Uterus (tissue), 2 donors: ENCODE measurements around the gene RAB6A.

Experiments used
- CTCF ChIP-seq, 4 experiments: fragments of 200-600 bp in 2 of 4; fragments of 450-650 bp in 2 of 4; sonication (generic) in 2 of 4; IDR thresholded peaks; one replicate each; pipeline ENCODE4 v1.5.1; 2016 to 2019; ENCODE audit warnings: antibody characterized with exemption in 4 of 4, mild to moderate bottlenecking in 2 of 4, moderate library complexity in 1 of 4
- POLR2A ChIP-seq, 2 donors: fragments of 450-650 bp; IDR thresholded peaks; one replicate each; pipeline ENCODE4 v1.6.1; 2016; ENCODE audit warnings: antibody characterized with exemption in 2 of 2, mild to moderate bottlenecking in 1 of 2, moderate library complexity in 1 of 2

DNA sequence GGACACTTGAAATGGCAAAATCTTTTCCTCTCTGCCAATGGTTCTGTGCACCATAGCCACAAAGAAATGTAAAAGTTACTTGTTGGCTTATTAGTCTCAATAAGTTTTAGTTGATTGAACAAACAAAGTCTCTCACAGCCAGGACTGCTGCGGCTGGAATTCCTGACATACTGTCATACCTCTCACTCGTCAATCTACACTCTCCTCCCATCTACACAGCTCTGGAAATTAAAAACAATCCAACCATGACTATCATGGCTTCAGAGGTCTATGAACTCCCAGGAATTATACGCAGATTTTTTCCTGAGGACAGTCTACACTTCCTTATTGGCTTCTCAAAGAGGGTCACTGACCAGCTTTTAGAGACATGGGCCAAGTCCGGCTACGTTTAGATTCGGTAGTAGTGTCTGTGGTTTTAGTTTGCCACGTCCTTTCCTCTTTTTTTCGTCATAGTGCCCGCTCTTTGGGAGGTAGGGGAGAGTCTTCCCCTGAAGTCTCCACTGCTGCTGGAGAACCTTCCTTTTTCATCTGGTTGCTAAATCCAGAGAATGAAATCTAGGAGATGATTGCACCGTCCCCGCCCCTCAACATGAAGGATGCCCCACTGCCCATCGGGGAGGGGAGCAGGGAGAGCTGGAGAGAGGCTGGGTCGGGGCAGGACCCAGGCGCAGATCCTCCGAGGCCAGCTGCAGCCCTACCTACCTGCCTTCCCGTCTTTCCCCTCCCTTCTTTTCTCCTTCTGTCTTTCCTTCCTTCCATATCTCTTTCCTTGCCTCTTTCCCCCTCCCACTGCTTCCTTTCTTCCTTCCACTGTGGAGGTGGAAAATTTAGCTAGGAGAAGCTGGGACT is 115.5 kb downstream of the RAB6A start:
- TF ChIP-seq CTCF (IDR thresholded peaks at IDR 0.05), result no peak
- TF ChIP-seq POLR2A (IDR thresholded peaks at IDR 0.05), result no peak
